ENCODE data around the gene BRIP1. TPM values are rescaled to one million over a fixed set of nuclear protein-coding genes. Genes with fewer than 3 reads are reported as not detected.

BRIP1 gene
- total RNA-seq, 4 donors from 2014 or later: 1.0 to 13.0 TPM; not detected in 2

GRCh38 chr17:61658183-61658582 is 205.1 kb downstream of the BRIP1 start:
- H3K4me1 ChIP-seq: no peaks in the 10 kb centered on the region
- no peak overlapping the region for H3K4me3 ChIP-seq
- no peak for TF ChIP-seq CTCF (IDR thresholded peaks at IDR 0.05)
- TF ChIP-seq POLR2A (IDR thresholded peaks at IDR 0.05): no peak
- intact Hi-C loops (cut with DNase I; ENCODE audit: low total_unique reads): no loop called here
- H3K9me3 ChIP-seq: peaks cover 0 to 4% of the 10 kb centered on the region in 2 donors
- H3K36me3 ChIP-seq: no peaks in the 10 kb centered on the region
- no peak overlapping the region for H3K27ac ChIP-seq
- no peaks in the 10 kb centered on the region for H3K27me3 ChIP-seq
- DNase-seq: no peak

GRCh38 chr17:61657338-61657737 is 206.0 kb downstream of the BRIP1 start:
- no peak for DNase-seq
- Histone ChIP-seq H3K27me3 (no peaks in the 10 kb centered on the region), H3K4me1 (no peaks in the 10 kb centered on the region), H3K27ac (no peak overlapping the region), H3K4me3 (no peak overlapping the region), H3K36me3 (no peaks in the 10 kb centered on the region), H3K9me3 (peaks cover 0 to 4% of the 10 kb centered on the region in 2 donors)
- TF ChIP-seq POLR2A (IDR thresholded peaks at IDR 0.05) (no peak), CTCF (IDR thresholded peaks at IDR 0.05) (no peak)
- intact Hi-C loops (cut with DNase I; ENCODE audit: low total_unique reads): no loop called here

GRCh38 chr17:61656721-61657217 is 206.6 kb downstream of the BRIP1 start:
- no peak overlapping the region for H3K27ac ChIP-seq
- no peaks in the 10 kb centered on the region for H3K36me3 ChIP-seq
- DNase-seq: no peak
- peaks cover 0 to 4% of the 10 kb centered on the region in 2 donors for H3K9me3 ChIP-seq
- intact Hi-C loops (cut with DNase I; ENCODE audit: low total_unique reads): no loop called here
- no peaks in the 10 kb centered on the region for H3K4me1 ChIP-seq
- TF ChIP-seq POLR2A (IDR thresholded peaks at IDR 0.05): no peak
- H3K4me3 ChIP-seq: no peak overlapping the region
- H3K27me3 ChIP-seq: no peaks in the 10 kb centered on the region

GRCh38 chr17:61650749-61651148 is 212.6 kb downstream of the BRIP1 start:
- no peak for DNase-seq
- TF ChIP-seq POLR2A (IDR thresholded peaks at IDR 0.05): no peak
- TF ChIP-seq CTCF (IDR thresholded peaks at IDR 0.05): no peak
- H3K27me3 ChIP-seq: no peaks in the 10 kb centered on the region
- peaks cover 0 to 4% of the 10 kb centered on the region in 2 donors for H3K9me3 ChIP-seq
- H3K4me1 ChIP-seq: no peaks in the 10 kb centered on the region
- intact Hi-C loops (cut with DNase I; ENCODE audit: low total_unique reads): no loop called here
- no peaks in the 10 kb centered on the region for H3K36me3 ChIP-seq
- H3K27ac ChIP-seq: no peak overlapping the region
- no peak overlapping the region for H3K4me3 ChIP-seq

- Histone ChIP-seq H3K4me3 (no peak overlapping the region), H3K27me3 (no peaks in the 10 kb centered on the region), H3K36me3 (no peaks in the 10 kb centered on the region), H3K4me1 (no peaks in the 10 kb centered on the region), H3K27ac (no peak overlapping the region), H3K9me3 (peaks cover 0 to 2% of the 10 kb centered on the region in 2 donors)
- TF ChIP-seq CTCF (IDR thresholded peaks at IDR 0.05) (no peak), POLR2A (IDR thresholded peaks at IDR 0.05) (no peak)
- DNase-seq: no peak
- intact Hi-C loops (cut with DNase I; ENCODE audit: low total_unique reads): no loop called here
Observed at GRCh38 chr17:61648587-61648986, 214.7 kb downstream of the BRIP1 start.

- H3K4me3 ChIP-seq: no peak overlapping the region
- no peak for TF ChIP-seq CTCF (IDR thresholded peaks at IDR 0.05)
- no peak for TF ChIP-seq POLR2A (IDR thresholded peaks at IDR 0.05)
- H3K9me3 ChIP-seq: no peaks in the 10 kb centered on the region
- DNase-seq: no peak
- H3K27me3 ChIP-seq: no peaks in the 10 kb centered on the region
- H3K4me1 ChIP-seq: no peaks in the 10 kb centered on the region
- intact Hi-C loops (cut with DNase I; ENCODE audit: low total_unique reads): no loop called here
- no peaks in the 10 kb centered on the region for H3K36me3 ChIP-seq
- H3K27ac ChIP-seq: no peak overlapping the region
Observed at GRCh38 chr17:61647047-61647446, 216.3 kb downstream of the BRIP1 start.

Data from uterus (tissue), 4 donors.